NT2/D1 (cell line): ENCODE measurements around the gene OR51B5.

Source experiments
- SUZ12 ChIP-seq: IDR thresholded peaks from 2 replicates; pipeline ENCODE4 v1.6.1; 2011; ENCODE audit not compliant: insufficient read length, insufficient read depth; ENCODE audit errors: extremely low read depth
- YY1 ChIP-seq: IDR thresholded peaks from 2 replicates; pipeline ENCODE4 v1.6.1; 2011; ENCODE audit not compliant: insufficient read length, insufficient read depth
- ZNF274 ChIP-seq: IDR thresholded peaks from 2 replicates; pipeline ENCODE4 v1.6.1; 2011; ENCODE audit warnings: mild to moderate bottlenecking, low read depth, low read length

DNA sequence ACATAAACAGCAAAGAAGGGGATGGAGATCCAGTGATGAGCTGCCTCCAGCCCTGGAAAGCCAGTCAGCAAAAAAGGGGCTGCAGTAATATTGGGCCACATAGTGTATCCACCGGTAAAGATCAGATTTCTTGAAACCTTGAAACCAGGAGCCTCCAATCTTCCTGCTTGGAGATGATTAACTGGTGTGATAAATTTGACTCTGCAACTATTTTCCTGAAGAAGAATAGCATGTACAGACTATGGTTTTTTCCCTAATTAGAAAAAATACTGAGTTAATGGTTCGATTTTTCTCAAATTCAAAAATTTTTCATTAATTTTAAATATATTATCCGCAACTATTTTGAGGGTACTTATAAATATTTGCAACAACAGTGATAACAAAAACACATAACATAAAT lies 19.1 kb downstream of the OR51B5 start, which contains the start of gene OR51B2:
- no peak for TF ChIP-seq YY1
- no peak for TF ChIP-seq ZNF274
- no peak for TF ChIP-seq SUZ12
